Activated naive CD4-positive, alpha-beta T cell treated with anti-CD3 and anti-CD28 coated beads for 36 hours (primary cell): ENCODE results near the gene COL25A1. TPM values are rescaled to one million over a fixed set of nuclear protein-coding genes. Genes with fewer than 3 reads are reported as not detected.
A peak's percentile ranks its signal among the peaks of the same experiment; 100 is the strongest.

ENCODE experiments used
- CTCF ChIA-PET: fragments of 350-600 bp; sonication (Branson Sonifier 250); formaldehyde crosslinking; loops from one replicate; lab custom pipeline; 2021; ENCODE audit warnings: antibody characterized with exemption; lab: Charles Lee
- DNase-seq: peaks from one replicate; pipeline ENCODE4 v3.0.0-alpha.2; 2020
- H3K27ac Mint-ChIP-seq: one replicate; pipeline ENCODE4 v1.8.0; 2021; ENCODE audit warnings: mild to moderate bottlenecking, mixed read lengths
- H3K27me3 Mint-ChIP-seq: one replicate; pipeline ENCODE4 v1.8.0; 2021; ENCODE audit warnings: low read depth, mixed read lengths
- H3K36me3 Mint-ChIP-seq: one replicate; pipeline ENCODE4 v1.8.0; 2021; ENCODE audit warnings: low read depth, mixed read lengths
- H3K4me1 Mint-ChIP-seq: one replicate; pipeline ENCODE4 v1.8.0; 2021; ENCODE audit warnings: low read depth, mixed read lengths
- H3K4me3 Mint-ChIP-seq: one replicate; pipeline ENCODE4 v1.8.0; 2021; ENCODE audit warnings: mild to moderate bottlenecking, moderate library complexity, mixed read lengths
- H3K9me3 Mint-ChIP-seq: one replicate; pipeline ENCODE4 v1.8.0; 2021; ENCODE audit warnings: mixed read lengths
- intact Hi-C: fragments of 100-400 bp; cut with micrococcal nuclease; formaldehyde crosslinking; loops from one replicate; pipeline ENCODE4 v1.15.1; 2023
- total RNA-seq, 2 experiments: library from RNA; stranded (reverse); gene quantifications; one replicate each; pipeline ENCODE4 v1.2.3, GENCODE V29; 2021

COL25A1 gene
- total RNA-seq, 2 experiments from 2014 or later = not detected

DNA sequence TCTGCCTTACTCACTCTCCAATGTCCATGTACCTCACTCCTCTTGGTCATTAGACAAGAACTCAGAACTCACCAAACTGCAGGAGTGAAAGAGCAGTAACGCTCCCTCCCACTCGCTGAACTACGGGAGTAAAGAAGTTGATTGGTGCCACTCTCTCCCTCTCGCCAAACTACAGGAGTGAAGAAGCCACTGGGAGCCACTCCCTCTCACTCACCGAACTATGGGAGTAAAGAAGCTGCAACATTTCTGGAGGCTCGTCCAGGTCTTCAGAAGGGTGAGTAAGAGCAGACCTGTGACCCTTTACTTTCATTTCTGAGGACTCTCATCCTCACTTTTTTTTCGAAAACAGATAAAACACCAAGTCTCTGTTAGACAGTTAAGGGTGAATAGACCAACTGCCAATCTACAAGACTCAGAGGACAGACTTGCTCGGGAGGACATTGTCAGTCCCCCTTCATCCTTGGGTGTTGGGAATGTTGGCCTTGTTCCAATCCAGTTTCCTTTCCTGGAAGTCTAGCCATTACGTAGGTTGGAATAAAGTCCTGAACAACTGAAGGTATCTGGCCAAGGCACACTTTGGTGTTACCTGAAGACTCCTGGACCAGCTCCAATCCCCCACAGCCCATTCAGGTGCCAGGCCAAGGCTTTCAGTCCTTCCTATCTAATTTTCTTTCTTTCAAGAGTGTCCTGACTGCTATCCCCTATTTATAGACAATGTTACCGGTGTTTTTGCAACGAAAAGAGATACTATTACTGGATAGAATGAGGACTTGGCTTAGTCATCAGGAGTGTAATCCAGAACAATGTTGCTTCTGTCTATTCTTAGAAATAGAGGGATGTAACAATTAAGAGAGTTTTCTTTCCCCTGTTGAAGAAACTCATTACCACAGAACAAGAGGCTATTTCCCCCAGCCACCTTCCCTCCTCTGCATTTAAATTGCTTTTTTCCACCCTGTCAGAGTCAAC, 11.0 kb upstream of the COL25A1 start:
- Mint-ChIP-seq H3K27ac (no peak overlapping the region), H3K27me3 (peaks cover 3% of the 10 kb centered on the region), H3K9me3 (peaks cover 16% of the 10 kb centered on the region), H3K36me3 (no peaks in the 10 kb centered on the region), H3K4me3 (no peak overlapping the region), H3K4me1 (no peaks in the 10 kb centered on the region)
- intact Hi-C loops = no loop called here
- no peak for DNase-seq
- CTCF ChIA-PET = no interaction called here

DNA sequence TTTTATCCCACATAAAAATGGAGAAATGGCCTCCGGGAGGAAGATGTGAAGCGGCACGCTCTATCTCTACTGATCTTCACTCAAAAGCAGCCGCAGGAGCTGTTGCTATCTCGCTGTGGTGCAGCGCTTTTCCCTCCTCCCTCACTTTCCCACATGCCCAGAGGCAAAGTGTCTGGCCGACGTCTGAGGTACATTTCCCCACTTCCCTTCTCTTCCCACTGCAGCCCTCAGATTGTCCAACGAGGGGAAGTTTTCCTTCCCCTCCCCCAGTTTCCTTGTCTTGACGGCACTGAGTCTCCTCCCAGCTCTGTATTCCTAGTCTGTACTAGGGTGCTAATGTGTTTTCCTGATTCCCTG, 660 bp upstream of the COL25A1 start:
- Mint-ChIP-seq H3K36me3 (no peaks in the 10 kb centered on the region), H3K4me1 (peaks cover 12% of the 10 kb centered on the region), H3K9me3 (no peaks in the 10 kb centered on the region), H3K27me3 (peaks cover 46% of the 10 kb centered on the region), H3K27ac (no peak overlapping the region), H3K4me3 (peak overlapping the region; percentile 74)
- DNase-seq = no peak
- CTCF ChIA-PET = interaction anchor here (0.7 kb wide), 1 partner anchor 1228 kb away, joined by 4 read pairs; no protein-coding TSS in a partner anchor
- intact Hi-C loops = loop anchor here (2.0 kb wide), 1 partner anchor 104 kb away; no protein-coding TSS in a partner anchor

DNA sequence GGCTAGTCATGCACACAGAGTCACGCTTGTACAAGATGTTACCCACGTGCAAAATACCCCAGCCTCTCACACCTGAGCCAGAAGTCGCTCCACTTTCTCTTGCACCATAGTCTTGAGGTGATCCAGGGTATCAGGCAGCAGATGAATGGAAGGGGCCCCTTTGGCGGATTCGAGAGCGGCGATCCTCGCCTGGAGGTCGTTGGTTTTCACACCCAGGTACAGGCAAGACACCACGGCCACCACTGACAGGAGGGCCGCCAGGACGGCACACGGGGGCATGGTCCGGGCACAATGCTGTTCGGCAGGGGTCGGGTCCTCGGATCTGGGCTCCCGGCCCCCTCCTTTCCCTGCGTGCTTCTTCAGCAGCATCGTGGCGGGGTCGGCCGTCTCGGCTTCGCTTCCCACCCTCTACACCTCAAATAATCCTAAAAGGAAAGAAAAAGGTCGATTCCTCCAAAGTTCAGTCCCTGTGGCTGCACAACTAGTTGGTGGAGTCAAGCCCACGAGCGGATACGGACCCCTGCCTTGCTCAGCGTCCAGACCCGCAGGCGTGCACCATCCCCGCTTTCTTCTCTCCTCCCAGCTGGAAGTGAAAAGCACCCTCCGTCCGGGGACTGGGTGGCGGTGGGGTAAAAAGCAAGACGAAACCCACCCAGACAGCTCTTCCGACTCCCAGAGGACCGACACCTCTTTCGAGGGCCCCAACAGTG, 652 bp downstream of the COL25A1 start:
- Mint-ChIP-seq H3K36me3 (no peaks in the 10 kb centered on the region), H3K4me3 (peak overlapping the region; percentile 74), H3K4me1 (peaks cover 12% of the 10 kb centered on the region), H3K9me3 (no peaks in the 10 kb centered on the region), H3K27ac (no peak overlapping the region), H3K27me3 (peaks cover 46% of the 10 kb centered on the region)
- CTCF ChIA-PET = no interaction called here
- intact Hi-C loops = loop anchor here (2.0 kb wide), 1 partner anchor 105 kb away; no protein-coding TSS in a partner anchor
- DNase-seq = peak; percentile 7

DNA sequence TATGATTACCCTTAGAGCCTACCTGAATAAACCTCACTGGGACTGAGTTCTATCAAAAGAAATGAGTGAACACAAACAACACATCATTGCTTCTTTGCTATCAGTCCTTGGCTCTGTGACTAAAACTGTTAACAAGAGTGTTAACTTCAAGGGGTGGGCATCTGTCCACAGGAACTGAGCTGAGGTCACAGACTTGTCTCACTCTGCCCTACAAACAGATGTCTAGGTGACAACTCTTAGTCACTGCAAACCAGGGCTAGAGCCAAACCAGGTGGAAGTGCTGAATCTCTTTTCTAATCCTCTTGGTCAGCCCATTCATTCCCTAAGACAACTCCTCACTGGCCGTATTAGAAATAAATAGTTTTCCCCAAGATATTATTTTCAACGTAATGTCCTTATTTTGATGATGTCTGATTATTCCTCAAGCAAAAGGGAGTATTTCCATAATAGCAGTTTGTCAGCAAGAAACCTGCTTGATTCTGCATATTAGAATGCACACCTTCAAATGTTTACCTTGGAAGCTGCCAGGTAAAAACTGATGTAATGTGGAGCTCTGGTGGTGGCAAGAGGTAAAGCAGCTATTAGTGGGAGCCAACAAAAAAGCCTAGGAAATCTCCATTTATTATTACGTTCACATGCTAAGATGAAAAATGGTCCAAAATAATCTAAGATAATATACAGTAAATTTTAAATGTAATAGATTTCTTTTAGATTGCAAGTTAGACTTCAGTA, 4.0 kb downstream of the COL25A1 start:
- Mint-ChIP-seq H3K4me1 (peaks cover 12% of the 10 kb centered on the region), H3K27ac (no peak overlapping the region), H3K27me3 (peaks cover 43% of the 10 kb centered on the region), H3K36me3 (no peaks in the 10 kb centered on the region), H3K9me3 (no peaks in the 10 kb centered on the region), H3K4me3 (no peak overlapping the region)
- CTCF ChIA-PET = interaction anchor here (0.7 to 0.8 kb wide), 6 partner anchors 8 to 1540 kb away, joined by 3 to 5 read pairs (median 3); no protein-coding TSS in a partner anchor
- intact Hi-C loops = loop anchor here (1.0 to 10.0 kb wide), 3 partner anchors 464 to 1284 kb away; no protein-coding TSS in a partner anchor
- DNase-seq = no peak

DNA sequence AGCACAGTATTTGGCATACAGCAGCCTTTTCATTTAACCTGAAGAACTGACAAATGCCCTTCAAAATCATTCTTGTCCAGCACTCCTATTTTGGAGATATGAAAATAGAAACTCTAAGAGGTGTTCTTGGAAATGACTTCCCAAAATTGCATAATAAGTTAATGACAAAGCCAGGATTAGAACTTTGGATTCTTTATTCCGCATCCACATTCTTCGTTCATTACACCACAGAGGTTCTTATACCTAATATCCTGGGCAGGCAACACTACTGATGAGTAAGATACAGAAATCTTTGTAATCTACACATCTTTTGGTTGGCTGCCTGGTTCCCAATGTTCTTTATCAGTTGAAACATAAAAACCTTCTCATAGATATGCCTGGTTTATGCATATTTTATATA, 5.9 kb downstream of the COL25A1 start:
- H3K4me3 Mint-ChIP-seq = no peak overlapping the region
- H3K27me3 Mint-ChIP-seq = peaks cover 31% of the 10 kb centered on the region
- CTCF ChIA-PET = interaction anchor here (1.2 kb wide), 1 partner anchor 109 kb away, joined by 3 read pairs; no protein-coding TSS in a partner anchor
- DNase-seq = no peak
- no peak overlapping the region for H3K27ac Mint-ChIP-seq
- no peaks in the 10 kb centered on the region for H3K9me3 Mint-ChIP-seq
- no peaks in the 10 kb centered on the region for H3K36me3 Mint-ChIP-seq
- H3K4me1 Mint-ChIP-seq = peaks cover 4% of the 10 kb centered on the region
- intact Hi-C loops = loop anchor here (10.0 kb wide), 1 partner anchor 1282 kb away; no protein-coding TSS in a partner anchor

DNA sequence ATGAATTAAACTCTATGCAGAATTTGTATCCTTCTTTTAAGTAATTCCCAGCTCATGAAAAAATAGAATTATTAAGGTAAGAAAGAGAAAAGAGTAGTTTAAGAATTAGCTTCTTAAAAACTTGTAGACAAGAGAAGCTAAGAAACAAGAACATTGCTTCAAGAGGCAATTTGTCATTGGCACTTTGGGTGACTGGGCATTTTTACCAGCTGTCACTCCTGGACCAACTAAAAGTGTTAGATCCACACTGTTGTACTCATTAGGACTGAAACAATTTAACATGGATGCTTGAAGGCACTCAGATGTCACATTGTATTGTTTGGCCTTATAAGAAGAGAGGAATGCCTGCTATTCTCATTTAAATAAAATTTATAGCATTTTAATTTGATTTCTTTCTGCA, 7.4 kb downstream of the COL25A1 start:
- H3K9me3 Mint-ChIP-seq = no peaks in the 10 kb centered on the region
- intact Hi-C loops = loop anchor here (2.0 to 10.0 kb wide), 2 partner anchors 218 to 1280 kb away; no protein-coding TSS in a partner anchor
- H3K27me3 Mint-ChIP-seq = peaks cover 20% of the 10 kb centered on the region
- CTCF ChIA-PET = interaction anchor here (0.6 to 1.2 kb wide), 3 partner anchors 10 to 509 kb away, joined by 3 read pairs; no protein-coding TSS in a partner anchor
- no peaks in the 10 kb centered on the region for H3K4me1 Mint-ChIP-seq
- no peaks in the 10 kb centered on the region for H3K36me3 Mint-ChIP-seq
- no peak for DNase-seq
- no peak overlapping the region for H3K4me3 Mint-ChIP-seq
- no peak overlapping the region for H3K27ac Mint-ChIP-seq

DNA sequence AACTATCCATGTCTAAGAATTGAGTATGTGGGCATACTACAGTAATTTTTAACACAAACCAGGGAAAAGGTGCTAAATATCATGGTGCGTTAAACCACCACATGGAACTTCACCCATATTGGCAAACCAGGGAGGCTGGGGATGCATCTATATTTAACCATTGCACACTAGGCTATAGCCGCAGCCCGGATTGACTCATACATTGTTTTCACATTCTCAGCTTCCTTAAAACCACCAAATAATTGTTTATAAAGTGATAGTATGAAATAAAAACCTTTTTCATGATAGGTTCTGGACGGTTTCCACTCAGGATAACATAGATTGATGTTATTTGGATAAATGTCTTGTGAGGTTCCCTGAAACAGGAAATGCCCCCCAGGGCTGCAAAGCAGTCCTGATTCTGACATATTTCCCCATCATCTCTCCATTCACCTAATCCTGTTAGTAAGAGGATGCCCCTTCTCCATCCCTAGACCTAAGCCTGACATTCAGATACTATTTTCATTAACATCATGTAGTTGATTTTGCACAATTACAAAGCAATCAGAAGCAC, 7.9 kb downstream of the COL25A1 start:
- no peaks in the 10 kb centered on the region for H3K9me3 Mint-ChIP-seq
- H3K4me3 Mint-ChIP-seq = no peak overlapping the region
- peaks cover 14% of the 10 kb centered on the region for H3K27me3 Mint-ChIP-seq
- no peaks in the 10 kb centered on the region for H3K36me3 Mint-ChIP-seq
- no peak for DNase-seq
- H3K27ac Mint-ChIP-seq = no peak overlapping the region
- intact Hi-C loops = loop anchor here (2.0 to 10.0 kb wide), 2 partner anchors 218 to 1280 kb away; no protein-coding TSS in a partner anchor
- no peaks in the 10 kb centered on the region for H3K4me1 Mint-ChIP-seq
- CTCF ChIA-PET = interaction anchor here (0.6 to 1.2 kb wide), 3 partner anchors 10 to 509 kb away, joined by 3 read pairs; no protein-coding TSS in a partner anchor

DNA sequence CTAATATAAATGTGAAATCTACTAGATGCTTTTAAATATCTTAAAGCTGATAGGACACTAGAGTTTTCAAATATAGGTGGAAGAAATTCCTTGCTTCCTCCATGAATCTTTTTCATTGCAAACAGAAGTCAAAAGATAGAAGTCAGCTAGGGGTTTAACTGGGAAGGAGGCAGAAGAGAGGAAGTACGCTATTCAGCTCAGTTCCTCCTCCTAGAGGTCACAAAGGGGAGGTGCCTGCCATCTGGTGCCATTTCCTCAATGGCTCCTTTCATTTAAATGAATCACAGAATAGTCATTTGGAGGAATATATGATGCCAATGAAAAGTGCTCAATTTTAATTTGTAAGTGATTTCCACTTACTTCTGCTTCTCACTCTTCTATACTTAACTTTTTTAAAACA, 8.5 kb downstream of the COL25A1 start:
- CTCF ChIA-PET = interaction anchor here (0.6 to 1.4 kb wide), 5 partner anchors 12 to 245 kb away, joined by 3 to 4 read pairs (median 3); no protein-coding TSS in a partner anchor
- no peaks in the 10 kb centered on the region for H3K4me1 Mint-ChIP-seq
- no peak overlapping the region for H3K27ac Mint-ChIP-seq
- intact Hi-C loops = loop anchor here (2.0 to 10.0 kb wide), 2 partner anchors 217 to 1279 kb away; no protein-coding TSS in a partner anchor
- H3K9me3 Mint-ChIP-seq = no peaks in the 10 kb centered on the region
- DNase-seq = peak; percentile 58
- no peaks in the 10 kb centered on the region for H3K36me3 Mint-ChIP-seq
- peaks cover 12% of the 10 kb centered on the region for H3K27me3 Mint-ChIP-seq
- no peak overlapping the region for H3K4me3 Mint-ChIP-seq

DNA sequence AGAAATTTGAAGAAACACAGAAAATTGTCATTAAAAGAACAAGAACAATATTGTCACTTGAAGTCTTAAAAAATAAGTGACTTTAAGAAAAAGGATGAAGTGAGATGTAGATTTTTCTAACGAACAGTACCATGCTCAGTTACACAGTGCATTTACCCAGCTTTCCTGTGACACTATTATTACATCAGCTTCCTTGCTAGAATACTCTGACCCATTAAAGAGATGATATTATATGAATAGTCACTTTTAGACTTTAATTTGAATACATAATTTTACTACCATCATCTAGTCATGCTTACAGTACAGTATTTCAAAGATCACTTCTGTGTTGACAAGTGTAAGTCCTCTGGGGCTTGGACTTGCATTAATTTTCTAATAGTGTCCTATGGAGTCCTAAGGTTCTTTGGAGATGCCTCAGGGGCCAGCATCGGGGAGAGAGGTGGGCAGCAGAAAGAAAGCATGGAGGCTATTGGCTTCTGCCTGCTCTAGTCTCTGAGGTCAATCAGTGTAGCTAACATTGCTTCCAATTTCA, 10.7 kb downstream of the COL25A1 start:
- intact Hi-C loops = loop anchor here (10.0 kb wide), 1 partner anchor 1277 kb away; no protein-coding TSS in a partner anchor
- peaks cover 7% of the 10 kb centered on the region for H3K27me3 Mint-ChIP-seq
- CTCF ChIA-PET = interaction anchor here (0.7 kb wide), 1 partner anchor 335 kb away, joined by 3 read pairs; no protein-coding TSS in a partner anchor
- H3K4me3 Mint-ChIP-seq = no peak overlapping the region
- H3K27ac Mint-ChIP-seq = no peak overlapping the region
- H3K9me3 Mint-ChIP-seq = no peaks in the 10 kb centered on the region
- H3K36me3 Mint-ChIP-seq = no peaks in the 10 kb centered on the region
- DNase-seq = no peak
- H3K4me1 Mint-ChIP-seq = no peaks in the 10 kb centered on the region

DNA sequence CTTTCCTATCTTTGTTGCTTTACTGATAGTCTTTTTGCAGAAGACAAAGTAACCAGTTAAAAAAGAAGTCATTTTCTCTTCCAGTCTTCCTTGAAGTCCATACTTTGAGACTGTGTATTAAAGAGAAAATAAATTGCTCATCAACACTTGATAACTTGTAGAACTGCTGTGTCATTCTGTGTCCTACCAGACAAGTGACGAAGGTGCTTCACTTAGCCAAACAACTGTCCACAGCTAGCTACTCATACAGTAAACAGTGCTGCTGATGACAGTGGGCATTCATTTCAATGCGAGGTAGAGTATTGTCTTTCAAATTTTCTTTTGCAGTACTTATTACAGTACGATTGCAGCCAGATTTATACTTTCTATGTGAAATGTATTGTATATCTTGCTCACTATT, 11.5 kb downstream of the COL25A1 start:
- Mint-ChIP-seq H3K36me3 (no peaks in the 10 kb centered on the region), H3K4me3 (no peak overlapping the region), H3K27ac (no peak overlapping the region), H3K27me3 (peaks cover 2% of the 10 kb centered on the region), H3K9me3 (no peaks in the 10 kb centered on the region), H3K4me1 (no peaks in the 10 kb centered on the region)
- CTCF ChIA-PET = interaction anchor here (1.0 to 1.1 kb wide), 2 partner anchors 8 to 10 kb away, joined by 4 to 5 read pairs; no protein-coding TSS in a partner anchor
- no peak for DNase-seq
- intact Hi-C loops = loop anchor here (10.0 kb wide), 1 partner anchor 1276 kb away; no protein-coding TSS in a partner anchor
